Measurements from ENCODE around the gene DBNL.
"Not testable (repeated sequence)": the region's sequence is repeated elsewhere in the genome, so short reads cannot be mapped to it uniquely, and the experiment has no call there.

DNA sequence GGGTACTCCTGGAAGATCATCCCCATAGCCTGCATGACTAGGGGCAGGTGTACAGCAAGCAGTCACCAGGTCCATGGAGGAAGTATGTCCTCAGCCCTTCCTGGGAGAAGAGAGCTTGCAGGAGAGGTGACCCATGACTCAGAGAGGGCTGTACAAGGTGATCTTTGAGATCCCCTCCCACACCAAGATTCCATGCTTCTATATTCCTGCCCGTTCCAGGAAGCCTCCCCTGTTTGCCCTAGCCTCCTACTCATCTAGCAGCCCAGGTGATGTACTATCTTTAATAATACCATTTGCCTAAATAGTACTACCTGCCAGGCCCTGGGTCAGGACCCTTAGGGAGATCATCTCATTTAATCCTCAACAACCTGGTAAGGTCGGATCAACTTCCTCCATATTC lies 6.6 kb upstream of the DBNL start:
- not testable (repeated sequence) for TF ChIP-seq CTCF (IDR thresholded peaks at IDR 0.05); SIN3A (IDR thresholded peaks at IDR 0.05; ENCODE audit: borderline replicate concordance, insufficient read depth, low read depth, low read length); POLR2AphosphoS5 (IDR thresholded peaks at IDR 0.05; ENCODE audit: low read depth, low read length); TCF7L2 (IDR thresholded peaks at IDR 0.05; ENCODE audit: low read depth, low read length)
- TF ChIP-seq, protein P1, sequence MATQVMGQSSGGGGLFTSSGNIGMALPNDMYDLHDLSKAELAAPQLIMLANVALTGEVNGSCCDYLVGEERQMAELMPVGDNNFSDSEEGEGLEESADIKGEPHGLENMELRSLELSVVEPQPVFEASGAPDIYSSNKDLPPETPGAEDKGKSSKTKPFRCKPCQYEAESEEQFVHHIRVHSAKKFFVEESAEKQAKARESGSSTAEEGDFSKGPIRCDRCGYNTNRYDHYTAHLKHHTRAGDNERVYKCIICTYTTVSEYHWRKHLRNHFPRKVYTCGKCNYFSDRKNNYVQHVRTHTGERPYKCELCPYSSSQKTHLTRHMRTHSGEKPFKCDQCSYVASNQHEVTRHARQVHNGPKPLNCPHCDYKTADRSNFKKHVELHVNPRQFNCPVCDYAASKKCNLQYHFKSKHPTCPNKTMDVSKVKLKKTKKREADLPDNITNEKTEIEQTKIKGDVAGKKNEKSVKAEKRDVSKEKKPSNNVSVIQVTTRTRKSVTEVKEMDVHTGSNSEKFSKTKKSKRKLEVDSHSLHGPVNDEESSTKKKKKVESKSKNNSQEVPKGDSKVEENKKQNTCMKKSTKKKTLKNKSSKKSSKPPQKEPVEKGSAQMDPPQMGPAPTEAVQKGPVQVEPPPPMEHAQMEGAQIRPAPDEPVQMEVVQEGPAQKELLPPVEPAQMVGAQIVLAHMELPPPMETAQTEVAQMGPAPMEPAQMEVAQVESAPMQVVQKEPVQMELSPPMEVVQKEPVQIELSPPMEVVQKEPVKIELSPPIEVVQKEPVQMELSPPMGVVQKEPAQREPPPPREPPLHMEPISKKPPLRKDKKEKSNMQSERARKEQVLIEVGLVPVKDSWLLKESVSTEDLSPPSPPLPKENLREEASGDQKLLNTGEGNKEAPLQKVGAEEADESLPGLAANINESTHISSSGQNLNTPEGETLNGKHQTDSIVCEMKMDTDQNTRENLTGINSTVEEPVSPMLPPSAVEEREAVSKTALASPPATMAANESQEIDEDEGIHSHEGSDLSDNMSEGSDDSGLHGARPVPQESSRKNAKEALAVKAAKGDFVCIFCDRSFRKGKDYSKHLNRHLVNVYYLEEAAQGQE (IDR thresholded peaks at IDR 0.05; ENCODE audit: insufficient read depth in 1 of 2, low read depth in 2 of 2, low read length in 1 of 2) = not testable (repeated sequence)
